Stimulated activated effector memory CD8-positive, alpha-beta T cell treated with anti-CD3 and anti-CD28 coated beads, Interleukin-12 subunit alpha, Interleukin-12 subunit beta, amount 100 ng/mL, for 72 hours (primary cell): ENCODE data around the gene HPSE2.
"Not testable (repeated sequence)": the region's sequence is repeated elsewhere in the genome, so short reads cannot be mapped to it uniquely, and the experiment has no call there.

Experiments used
- ATAC-seq: fragments of 150-1000 bp; cut with Tn5 transposase; 2 replicates; pipeline ENCODE4 v1.10.0; 2021
- DNase-seq, 2 donors: peaks; one replicate each; pipeline ENCODE4 v3.0.0; 2021 to 2022; ENCODE audit warnings: low spot score in 2 of 2
- H3K27ac Mint-ChIP-seq: one replicate; pipeline ENCODE4 v1.8.0; 2022; ENCODE audit warnings: mild to moderate bottlenecking, mixed read lengths
- H3K36me3 Mint-ChIP-seq: one replicate; pipeline ENCODE4 v1.8.0; 2022; ENCODE audit warnings: mild to moderate bottlenecking, mixed read lengths
- H3K4me1 Mint-ChIP-seq: one replicate; pipeline ENCODE4 v1.8.0; 2022; ENCODE audit warnings: mixed read lengths
- H3K4me3 Mint-ChIP-seq: one replicate; pipeline ENCODE4 v1.8.0; 2022; ENCODE audit warnings: mild to moderate bottlenecking, mixed read lengths
- H3K9me3 Mint-ChIP-seq: one replicate; pipeline ENCODE4 v1.8.0; 2022; ENCODE audit warnings: mixed read lengths

Gene HPSE2

GRCh38 chr10:99235658-99236626 is at the start of gene HPSE2:
TSS of gene HPSE2 (minus strand) at chr10:99235852.
- no peak for DNase-seq
- Mint-ChIP-seq H3K27ac (no peak within 1 kb of the TSS), H3K9me3 (no peaks in the 10 kb centered on the region), H3K36me3 (no peaks in the 10 kb centered on the region), H3K4me1 (peaks cover 17% of the 10 kb centered on the region), H3K4me3 (peak within 1 kb of the TSS; percentile 66)
- no peak for ATAC-seq

- Mint-ChIP-seq H3K4me3 (no peak overlapping the region), H3K4me1 (no peaks in the 10 kb centered on the region), H3K27ac (no peak overlapping the region), H3K36me3 (no peaks in the 10 kb centered on the region), H3K9me3 (peaks cover 2% of the 10 kb centered on the region)
- ATAC-seq (no peak), DNase-seq (no peak)
Observed at GRCh38 chr10:99280472-99280871, 44.8 kb upstream of the HPSE2 start.

- no peak for ATAC-seq
- no peaks in the 10 kb centered on the region for H3K4me1 Mint-ChIP-seq
- no peaks in the 10 kb centered on the region for H3K36me3 Mint-ChIP-seq
- H3K4me3 Mint-ChIP-seq, result no peak overlapping the region
- H3K9me3 Mint-ChIP-seq, result no peaks in the 10 kb centered on the region
- no peak overlapping the region for H3K27ac Mint-ChIP-seq
- no peak for DNase-seq
Observed at GRCh38 chr10:99279626-99280111, 44.0 kb upstream of the HPSE2 start.

GRCh38 chr10:99276848-99277486 is 41.3 kb upstream of the HPSE2 start:
- no peaks in the 10 kb centered on the region for H3K4me1 Mint-ChIP-seq
- no peaks in the 10 kb centered on the region for H3K36me3 Mint-ChIP-seq
- H3K4me3 Mint-ChIP-seq, result no peak overlapping the region
- DNase-seq (no peak), ATAC-seq (no peak)
- no peak overlapping the region for H3K27ac Mint-ChIP-seq
- no peaks in the 10 kb centered on the region for H3K9me3 Mint-ChIP-seq

- Mint-ChIP-seq H3K4me3 (no peak overlapping the region), H3K4me1 (no peaks in the 10 kb centered on the region), H3K9me3 (peaks cover 2% of the 10 kb centered on the region), H3K36me3 (no peaks in the 10 kb centered on the region), H3K27ac (no peak overlapping the region)
- DNase-seq (no peak), ATAC-seq (no peak)
Observed at GRCh38 chr10:99266383-99266782, 30.7 kb upstream of the HPSE2 start.

GRCh38 chr10:99248824-99249223 is 13.2 kb upstream of the HPSE2 start:
- H3K36me3 Mint-ChIP-seq, result no peaks in the 10 kb centered on the region
- no peak overlapping the region for H3K27ac Mint-ChIP-seq
- H3K4me3 Mint-ChIP-seq, result no peak overlapping the region
- DNase-seq, result no peak
- no peak for ATAC-seq
- H3K4me1 Mint-ChIP-seq, result no peaks in the 10 kb centered on the region
- no peaks in the 10 kb centered on the region for H3K9me3 Mint-ChIP-seq

- not testable (repeated sequence) for H3K4me3 Mint-ChIP-seq, H3K4me1 Mint-ChIP-seq, DNase-seq, H3K36me3 Mint-ChIP-seq, H3K27ac Mint-ChIP-seq, H3K9me3 Mint-ChIP-seq, ATAC-seq
Observed at GRCh38 chr10:99247893-99248292, 12.2 kb upstream of the HPSE2 start.

GRCh38 chr10:99236627-99237309 is 1.1 kb upstream of the HPSE2 start:
- H3K36me3 Mint-ChIP-seq, result no peaks in the 10 kb centered on the region
- no peak overlapping the region for H3K4me3 Mint-ChIP-seq
- H3K9me3 Mint-ChIP-seq, result no peaks in the 10 kb centered on the region
- DNase-seq, result no peak
- peaks cover 17% of the 10 kb centered on the region for H3K4me1 Mint-ChIP-seq
- ATAC-seq, result no peak
- H3K27ac Mint-ChIP-seq, result no peak overlapping the region

GRCh38 chr10:99234791-99235657 is 628 bp downstream of the HPSE2 start:
- H3K4me1 Mint-ChIP-seq, result peaks cover 17% of the 10 kb centered on the region
- peak overlapping the region; percentile 66 for H3K4me3 Mint-ChIP-seq
- ATAC-seq, result no peak

GRCh38 chr10:99234041-99234790 is 1.4 kb downstream of the HPSE2 start:
- peaks cover 17% of the 10 kb centered on the region for H3K4me1 Mint-ChIP-seq
- DNase-seq (peak; percentile 18 to 58), ATAC-seq (peak; percentile 77)
- H3K9me3 Mint-ChIP-seq, result no peaks in the 10 kb centered on the region
- no peaks in the 10 kb centered on the region for H3K36me3 Mint-ChIP-seq
- peak overlapping the region; percentile 66 for H3K4me3 Mint-ChIP-seq
- H3K27ac Mint-ChIP-seq, result no peak overlapping the region

More at GRCh38 chr10:99234791-99235657, 628 bp downstream of the HPSE2 start:
- no peak for DNase-seq
- Mint-ChIP-seq H3K36me3 (no peaks in the 10 kb centered on the region), H3K27ac (no peak overlapping the region), H3K9me3 (no peaks in the 10 kb centered on the region)

- no peaks in the 10 kb centered on the region for H3K9me3 Mint-ChIP-seq
- no peaks in the 10 kb centered on the region for H3K36me3 Mint-ChIP-seq
- H3K4me1 Mint-ChIP-seq, result peaks cover 17% of the 10 kb centered on the region
- DNase-seq (no peak), ATAC-seq (no peak)
- H3K4me3 Mint-ChIP-seq, result peak overlapping the region; percentile 66
- no peak overlapping the region for H3K27ac Mint-ChIP-seq
Observed at GRCh38 chr10:99233689-99234037, 2.0 kb downstream of the HPSE2 start.

- Mint-ChIP-seq H3K4me3 (peak overlapping the region; percentile 66), H3K27ac (no peak overlapping the region), H3K4me1 (peaks cover 17% of the 10 kb centered on the region), H3K36me3 (no peaks in the 10 kb centered on the region), H3K9me3 (no peaks in the 10 kb centered on the region)
- DNase-seq (no peak), ATAC-seq (no peak)
Observed at GRCh38 chr10:99233000-99233688, 2.5 kb downstream of the HPSE2 start.

GRCh38 chr10:99232360-99232999 is 3.2 kb downstream of the HPSE2 start:
- peaks cover 17% of the 10 kb centered on the region for H3K4me1 Mint-ChIP-seq
- no peaks in the 10 kb centered on the region for H3K9me3 Mint-ChIP-seq
- DNase-seq (no peak), ATAC-seq (no peak)
- H3K4me3 Mint-ChIP-seq, result peak overlapping the region; percentile 66
- no peak overlapping the region for H3K27ac Mint-ChIP-seq
- H3K36me3 Mint-ChIP-seq, result no peaks in the 10 kb centered on the region
